LHCN-M2 (cell line): ENCODE data around the gene CAMK2G. TPM values are rescaled to one million over a fixed set of nuclear protein-coding genes. Genes with fewer than 3 reads are reported as not detected.
"Not testable (repeated sequence)": the region's sequence is repeated elsewhere in the genome, so short reads cannot be mapped to it uniquely, and the experiment has no call there.

Experiments used
- DNase-seq: peaks from one replicate; pipeline ENCODE4 v3.0.0-alpha.2; 2012; ENCODE audit warnings: low read depth
- polyA plus RNA-seq: library from polyadenylated mRNA; unstranded; fragments of >200 nt; gene quantifications from one replicate; pipeline ENCODE4 v1.2.1, GENCODE V29; 2012; ENCODE audit warnings: missing spikeins
- total RNA-seq: library from RNA; depleted of rRNA; stranded (reverse); fragments of >200 nt; gene quantifications from 2 replicates; pipeline ENCODE4 v1.2.3, GENCODE V29; 2014; rRNA removed

Gene CAMK2G
- total RNA-seq = 16.4 and 20.8 TPM in 2 replicates
- polyA plus RNA-seq = 15.0 TPM

- peak; percentile 82 for DNase-seq
Observed at GRCh38 chr10:73874267-73875138, at the start of gene CAMK2G. Gene CAMK2G, minus strand, starts transcription at chr10:73874555. Its CDS starts 94 bp downstream, at chr10:73874461.

- no peak for DNase-seq
Observed at GRCh38 chr10:73922864-73923133, 48.4 kb upstream of the CAMK2G start.

GRCh38 chr10:73922007-73922863 is 47.9 kb upstream of the CAMK2G start:
- DNase-seq = no peak

- peak; percentile 81 for DNase-seq
Observed at GRCh38 chr10:73920089-73920488, 45.7 kb upstream of the CAMK2G start.

GRCh38 chr10:73919481-73919880 is 45.1 kb upstream of the CAMK2G start:
- DNase-seq = not testable (repeated sequence)

GRCh38 chr10:73917566-73918305 is 43.4 kb upstream of the CAMK2G start:
- peak; percentile 50 for DNase-seq

- peak; percentile 43 for DNase-seq
Observed at GRCh38 chr10:73916761-73917470, 42.6 kb upstream of the CAMK2G start.

GRCh38 chr10:73915206-73915851 is 41.0 kb upstream of the CAMK2G start:
- DNase-seq = no peak

GRCh38 chr10:73914036-73914435 is 39.7 kb upstream of the CAMK2G start:
- DNase-seq = no peak

- DNase-seq = peak; percentile 59
Observed at GRCh38 chr10:73911553-73912004, 37.2 kb upstream of the CAMK2G start.

- peak; percentile 77 for DNase-seq
Observed at GRCh38 chr10:73910764-73911552, 36.6 kb upstream of the CAMK2G start, which contains the start of gene PLAU. Gene PLAU, plus strand, starts transcription at chr10:73911132. Its CDS starts 424 bp downstream, at chr10:73911556.

GRCh38 chr10:73910401-73910763 is 36.0 kb upstream of the CAMK2G start:
- peak; percentile 60 for DNase-seq

- no peak for DNase-seq
Observed at GRCh38 chr10:73909540-73910115, 35.3 kb upstream of the CAMK2G start.

GRCh38 chr10:73908853-73909539 is 34.6 kb upstream of the CAMK2G start:
- DNase-seq = peak; percentile 99

GRCh38 chr10:73907841-73908517 is 33.6 kb upstream of the CAMK2G start:
- DNase-seq = peak; percentile 96

- DNase-seq = peak; percentile 99
Observed at GRCh38 chr10:73906524-73907447, 32.4 kb upstream of the CAMK2G start.
